ENCODE measurements around the gene ADAMTS1. TPM values are rescaled to one million over a fixed set of nuclear protein-coding genes. Genes with fewer than 3 reads are reported as not detected.

ADAMTS1 gene
- total RNA-seq, 1 experiment from 2014 or later: 1.4 TPM

- CTCF ChIA-PET: interaction anchor here (0.7 to 0.9 kb wide), 2 partner anchors 17 to 56 kb away, joined by 3 to 4 read pairs; no protein-coding TSS in a partner anchor
- Mint-ChIP-seq H3K27ac (ENCODE audit: low read depth, unreplicated experiment) (no peak overlapping the region), H3K4me3 (ENCODE audit: unreplicated experiment) (no peak overlapping the region), H3K27me3 (ENCODE audit: insufficient read depth, unreplicated experiment) (no peaks in the 10 kb centered on the region), H3K36me3 (ENCODE audit: insufficient read depth, unreplicated experiment) (no peaks in the 10 kb centered on the region), H3K4me1 (ENCODE audit: insufficient read depth, unreplicated experiment) (peaks cover 11% of the 10 kb centered on the region), H3K9me3 (ENCODE audit: unreplicated experiment) (no peaks in the 10 kb centered on the region)
- BruUV-seq (replicated peaks): no TSS peak
- TF ChIP-seq, protein P1, sequence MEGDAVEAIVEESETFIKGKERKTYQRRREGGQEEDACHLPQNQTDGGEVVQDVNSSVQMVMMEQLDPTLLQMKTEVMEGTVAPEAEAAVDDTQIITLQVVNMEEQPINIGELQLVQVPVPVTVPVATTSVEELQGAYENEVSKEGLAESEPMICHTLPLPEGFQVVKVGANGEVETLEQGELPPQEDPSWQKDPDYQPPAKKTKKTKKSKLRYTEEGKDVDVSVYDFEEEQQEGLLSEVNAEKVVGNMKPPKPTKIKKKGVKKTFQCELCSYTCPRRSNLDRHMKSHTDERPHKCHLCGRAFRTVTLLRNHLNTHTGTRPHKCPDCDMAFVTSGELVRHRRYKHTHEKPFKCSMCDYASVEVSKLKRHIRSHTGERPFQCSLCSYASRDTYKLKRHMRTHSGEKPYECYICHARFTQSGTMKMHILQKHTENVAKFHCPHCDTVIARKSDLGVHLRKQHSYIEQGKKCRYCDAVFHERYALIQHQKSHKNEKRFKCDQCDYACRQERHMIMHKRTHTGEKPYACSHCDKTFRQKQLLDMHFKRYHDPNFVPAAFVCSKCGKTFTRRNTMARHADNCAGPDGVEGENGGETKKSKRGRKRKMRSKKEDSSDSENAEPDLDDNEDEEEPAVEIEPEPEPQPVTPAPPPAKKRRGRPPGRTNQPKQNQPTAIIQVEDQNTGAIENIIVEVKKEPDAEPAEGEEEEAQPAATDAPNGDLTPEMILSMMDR (IDR thresholded peaks at IDR 0.05; ENCODE audit: unreplicated experiment): no peak
- POLR2A ChIA-PET: no interaction called here
- intact Hi-C loops (cut with micrococcal nuclease): no loop called here
- DNase-seq (ENCODE audit: unreplicated experiment): no peak
Observed at GRCh38 chr21:26797878-26798456, 47.2 kb downstream of the ADAMTS1 start.

DNA sequence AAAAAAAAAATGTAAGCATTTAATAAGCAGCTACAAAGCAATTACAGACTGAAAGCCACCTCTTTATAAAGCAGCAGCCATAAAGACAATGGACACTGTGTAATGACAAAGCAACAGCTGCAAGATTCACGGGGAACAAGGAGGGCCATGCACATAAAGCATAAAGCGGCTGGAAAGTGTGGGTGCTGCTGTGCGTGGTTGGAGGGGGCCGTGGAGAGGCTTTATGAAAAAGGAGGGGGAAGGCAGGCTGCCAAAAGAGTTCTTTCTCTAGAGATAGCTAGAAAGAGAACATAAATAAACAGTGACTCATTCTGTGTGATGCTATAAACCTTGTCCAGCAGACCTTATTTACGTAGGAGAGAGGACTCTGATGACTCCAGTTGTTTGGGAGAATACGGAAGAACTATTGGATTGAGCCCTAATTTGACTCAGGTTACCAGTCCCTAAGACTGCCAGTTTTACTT is 49.3 kb downstream of the ADAMTS1 start:
- H3K27me3 Mint-ChIP-seq (ENCODE audit: insufficient read depth, unreplicated experiment): no peaks in the 10 kb centered on the region
- no peaks in the 10 kb centered on the region for H3K9me3 Mint-ChIP-seq (ENCODE audit: unreplicated experiment)
- BruUV-seq (replicated peaks): no TSS peak
- H3K36me3 Mint-ChIP-seq (ENCODE audit: insufficient read depth, unreplicated experiment): no peaks in the 10 kb centered on the region
- H3K27ac Mint-ChIP-seq (ENCODE audit: low read depth, unreplicated experiment): peak overlapping the region; percentile 49
- H3K4me3 Mint-ChIP-seq (ENCODE audit: unreplicated experiment): peak overlapping the region; percentile 50
- POLR2A ChIA-PET: interaction anchor here (0.5 to 0.6 kb wide), 2 partner anchors 41 to 1138 kb away, joined by 3 read pairs; no protein-coding TSS in a partner anchor
- DNase-seq (ENCODE audit: unreplicated experiment): peak; percentile 88
- intact Hi-C loops (cut with micrococcal nuclease): no loop called here
- CTCF ChIA-PET: interaction anchor here (0.9 to 1.1 kb wide), 2 partner anchors 20 to 1949 kb away, joined by 3 to 4 read pairs; no protein-coding TSS in a partner anchor
- H3K4me1 Mint-ChIP-seq (ENCODE audit: insufficient read depth, unreplicated experiment): peaks cover 11% of the 10 kb centered on the region
- TF ChIP-seq, protein P1 (IDR thresholded peaks at IDR 0.05; ENCODE audit: unreplicated experiment): no peak

DNA sequence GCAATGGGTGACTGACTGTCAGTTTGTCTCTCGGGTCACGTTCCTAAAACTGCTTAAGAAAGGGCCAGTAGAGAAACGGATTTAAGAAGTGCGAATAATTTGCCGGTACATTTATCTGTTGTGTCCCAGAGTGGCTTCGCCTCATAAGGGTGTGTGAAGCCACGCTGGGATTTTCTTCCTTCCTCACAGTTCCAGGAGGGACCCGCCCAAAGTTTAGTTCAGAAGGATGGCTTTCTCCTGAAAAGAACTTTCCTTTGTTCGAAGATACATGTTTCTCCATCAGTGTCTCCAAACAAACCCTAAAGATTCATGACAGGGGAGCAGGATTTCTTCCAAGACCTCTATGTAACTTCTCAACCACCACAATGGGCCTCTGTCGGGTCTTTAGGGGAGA is 49.8 kb downstream of the ADAMTS1 start:
- Mint-ChIP-seq H3K4me3 (ENCODE audit: unreplicated experiment) (no peak overlapping the region), H3K4me1 (ENCODE audit: insufficient read depth, unreplicated experiment) (peaks cover 11% of the 10 kb centered on the region), H3K27ac (ENCODE audit: low read depth, unreplicated experiment) (peak overlapping the region; percentile 49), H3K9me3 (ENCODE audit: unreplicated experiment) (no peaks in the 10 kb centered on the region), H3K36me3 (ENCODE audit: insufficient read depth, unreplicated experiment) (no peaks in the 10 kb centered on the region), H3K27me3 (ENCODE audit: insufficient read depth, unreplicated experiment) (no peaks in the 10 kb centered on the region)
- no peak for DNase-seq (ENCODE audit: unreplicated experiment)
- no TSS peak for BruUV-seq (replicated peaks)
- POLR2A ChIA-PET: no interaction called here
- intact Hi-C loops (cut with micrococcal nuclease): no loop called here
- TF ChIP-seq, protein P1 (IDR thresholded peaks at IDR 0.05; ENCODE audit: unreplicated experiment): no peak
- CTCF ChIA-PET: interaction anchor here (1.1 kb wide), 1 partner anchor 1950 kb away, joined by 4 read pairs; no protein-coding TSS in a partner anchor

GRCh38 chr21:26794597-26795411 is 50.4 kb downstream of the ADAMTS1 start:
- Mint-ChIP-seq H3K27me3 (ENCODE audit: insufficient read depth, unreplicated experiment) (no peaks in the 10 kb centered on the region), H3K36me3 (ENCODE audit: insufficient read depth, unreplicated experiment) (no peaks in the 10 kb centered on the region), H3K4me1 (ENCODE audit: insufficient read depth, unreplicated experiment) (peaks cover 11% of the 10 kb centered on the region), H3K27ac (ENCODE audit: low read depth, unreplicated experiment) (no peak overlapping the region), H3K9me3 (ENCODE audit: unreplicated experiment) (no peaks in the 10 kb centered on the region), H3K4me3 (ENCODE audit: unreplicated experiment) (no peak overlapping the region)
- TF ChIP-seq, protein P1 (IDR thresholded peaks at IDR 0.05; ENCODE audit: unreplicated experiment): no peak
- DNase-seq (ENCODE audit: unreplicated experiment): no peak
- intact Hi-C loops (cut with micrococcal nuclease): no loop called here
- CTCF ChIA-PET: interaction anchor here (0.9 kb wide), 1 partner anchor 22 kb away, joined by 3 read pairs; no protein-coding TSS in a partner anchor
- POLR2A ChIA-PET: no interaction called here
- no TSS peak for BruUV-seq (replicated peaks)
